SK-N-MC (cell line): ENCODE data around the gene SULT1A3.
"Not testable (repeated sequence)": the region's sequence is repeated elsewhere in the genome, so short reads cannot be mapped to it uniquely, and the experiment has no call there.

Experiments used
- EZH2 ChIP-seq: fragments of 200-600 bp; sonication (generic); IDR thresholded peaks from one replicate; pipeline ENCODE4 v1.6.1; 2017; ENCODE audit warnings: antibody characterized with exemption
- POLR2AphosphoS5 ChIP-seq: IDR thresholded peaks from 2 replicates; pipeline ENCODE4 v1.6.1; 2012; ENCODE audit warnings: mild to moderate bottlenecking, low read depth, low read length, borderline replicate concordance

DNA sequence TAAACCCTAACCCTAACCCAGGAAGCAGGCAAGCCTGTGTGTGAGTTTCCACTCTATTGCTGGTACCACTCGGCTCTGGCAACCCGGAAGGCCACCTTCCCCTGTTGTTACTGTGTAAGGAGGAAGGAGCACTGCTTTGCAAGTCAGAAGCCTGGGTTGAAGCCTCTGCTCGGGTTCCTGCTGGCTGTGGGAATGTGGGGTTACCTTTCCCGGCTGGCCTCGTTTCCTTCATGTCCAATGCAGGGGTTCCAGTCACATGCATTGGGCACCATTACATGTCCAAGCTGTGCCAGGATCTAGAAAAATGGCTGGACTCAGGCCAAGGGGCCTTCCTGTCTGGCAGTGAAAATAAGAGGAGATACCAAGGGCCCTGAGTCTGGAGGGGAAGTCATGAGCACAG, 18.0 kb downstream of the SULT1A3 start:
- TF ChIP-seq EZH2, POLR2AphosphoS5: not testable (repeated sequence)
